Measurements from ENCODE around the gene MLXIP.

GRCh38 chr12:122064780-122065588 is 13.6 kb upstream of the MLXIP start:
- TF ChIP-seq POLR2A (IDR thresholded peaks at IDR 0.05; ENCODE audit: low read length) (no peak), GATA1 (IDR thresholded peaks at IDR 0.05; ENCODE audit: low read depth, low read length) (no peak)
